ENCODE data around the gene TAP1. TPM values are rescaled to one million over a fixed set of nuclear protein-coding genes. Genes with fewer than 3 reads are reported as not detected.

TAP1 gene
- polyA plus RNA-seq, 1 experiment, result 80.4 TPM

DNA sequence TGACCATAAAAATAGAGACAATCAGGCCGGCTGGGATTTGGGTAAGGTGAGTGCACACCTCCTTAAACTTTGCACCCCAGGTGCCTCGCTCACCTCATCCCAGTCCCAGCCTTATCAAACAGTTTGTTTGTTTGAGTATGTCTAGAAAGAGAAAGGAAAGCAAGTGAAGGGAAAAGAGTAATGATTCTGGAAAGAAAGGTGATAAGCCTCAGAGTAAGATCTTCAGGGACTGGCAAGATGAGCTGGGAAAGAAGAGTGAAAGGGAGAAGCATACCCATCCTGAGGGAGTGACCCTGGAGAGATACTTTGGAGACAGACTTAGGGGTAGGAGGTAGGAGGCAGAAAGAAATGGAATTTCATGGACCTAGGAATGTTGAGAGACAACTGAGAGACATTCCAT lies 16.6 kb downstream of the TAP1 start:
- H3K27me3 ChIP-seq (ENCODE audit: control insufficient read depth, insufficient read depth, low read length), result no peaks in the 10 kb centered on the region
- TF ChIP-seq, protein P1, sequence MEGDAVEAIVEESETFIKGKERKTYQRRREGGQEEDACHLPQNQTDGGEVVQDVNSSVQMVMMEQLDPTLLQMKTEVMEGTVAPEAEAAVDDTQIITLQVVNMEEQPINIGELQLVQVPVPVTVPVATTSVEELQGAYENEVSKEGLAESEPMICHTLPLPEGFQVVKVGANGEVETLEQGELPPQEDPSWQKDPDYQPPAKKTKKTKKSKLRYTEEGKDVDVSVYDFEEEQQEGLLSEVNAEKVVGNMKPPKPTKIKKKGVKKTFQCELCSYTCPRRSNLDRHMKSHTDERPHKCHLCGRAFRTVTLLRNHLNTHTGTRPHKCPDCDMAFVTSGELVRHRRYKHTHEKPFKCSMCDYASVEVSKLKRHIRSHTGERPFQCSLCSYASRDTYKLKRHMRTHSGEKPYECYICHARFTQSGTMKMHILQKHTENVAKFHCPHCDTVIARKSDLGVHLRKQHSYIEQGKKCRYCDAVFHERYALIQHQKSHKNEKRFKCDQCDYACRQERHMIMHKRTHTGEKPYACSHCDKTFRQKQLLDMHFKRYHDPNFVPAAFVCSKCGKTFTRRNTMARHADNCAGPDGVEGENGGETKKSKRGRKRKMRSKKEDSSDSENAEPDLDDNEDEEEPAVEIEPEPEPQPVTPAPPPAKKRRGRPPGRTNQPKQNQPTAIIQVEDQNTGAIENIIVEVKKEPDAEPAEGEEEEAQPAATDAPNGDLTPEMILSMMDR (IDR thresholded peaks at IDR 0.05; ENCODE audit: insufficient read depth, low read depth, low read length), result no peak
- peaks cover 11% of the 10 kb centered on the region for H3K36me3 ChIP-seq (ENCODE audit: control insufficient read depth, insufficient read depth, low read length)
- ChIA-PET POLR2A (no interaction called here), CTCF (interaction anchor here (1.1 to 4.5 kb wide), 6 partner anchors 8 to 581 kb away, joined by 3 to 110 read pairs (median 27); partner anchors contain the start of genes PSMB9 and TAP1)
- no peak for DNase-seq (ENCODE audit: low read depth)
- no peak overlapping the region for H3K4me3 ChIP-seq (ENCODE audit: low read depth, low read length)

DNA sequence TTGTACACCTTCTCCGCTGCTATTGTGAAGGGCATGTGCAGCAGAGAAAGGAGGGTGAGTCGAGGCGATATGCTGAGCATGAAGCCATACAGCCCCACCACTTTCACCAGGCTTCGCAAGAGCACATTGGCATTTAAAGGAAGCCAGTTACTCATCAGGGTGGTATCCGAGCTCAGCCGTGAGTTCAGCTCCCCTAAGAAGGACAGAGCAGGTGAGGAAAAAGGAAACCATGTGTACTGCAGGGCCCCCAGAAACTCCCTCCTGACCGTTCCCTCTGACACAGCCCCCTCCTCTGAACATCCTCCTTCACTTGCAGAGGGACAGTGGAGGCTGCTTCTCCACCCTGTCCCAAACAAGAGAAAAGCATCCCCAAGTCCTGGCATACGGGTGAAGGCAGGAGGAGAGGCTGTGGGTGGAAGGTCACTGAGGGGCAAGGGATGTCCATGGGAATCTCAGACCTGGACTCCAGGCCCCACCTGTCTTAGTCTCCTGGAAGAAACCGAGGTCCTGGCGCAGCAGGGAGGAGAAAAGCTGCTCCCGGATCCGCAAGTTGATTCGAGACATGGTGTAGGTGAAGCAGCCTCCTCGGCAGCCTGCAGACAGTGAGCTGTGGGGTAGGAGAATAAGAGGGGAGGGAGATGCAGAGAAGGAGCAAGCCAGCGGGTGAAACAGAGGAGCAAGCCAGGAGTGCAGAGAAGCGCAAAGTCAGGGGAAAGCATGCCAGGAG lies 18.2 kb downstream of the TAP1 start:
- Histone ChIP-seq H3K36me3 (ENCODE audit: control insufficient read depth, insufficient read depth, low read length) (peaks cover 11% of the 10 kb centered on the region), H3K4me3 (ENCODE audit: low read depth, low read length) (no peak overlapping the region), H3K27me3 (ENCODE audit: control insufficient read depth, insufficient read depth, low read length) (no peaks in the 10 kb centered on the region)
- no peak for DNase-seq (ENCODE audit: low read depth)
- TF ChIP-seq, protein P1 (IDR thresholded peaks at IDR 0.05; ENCODE audit: insufficient read depth, low read depth, low read length), result no peak
- ChIA-PET POLR2A (no interaction called here), CTCF (interaction anchor here (0.6 to 1.3 kb wide), 4 partner anchors 14 to 586 kb away, joined by 3 read pairs; no protein-coding TSS in a partner anchor)

DNA sequence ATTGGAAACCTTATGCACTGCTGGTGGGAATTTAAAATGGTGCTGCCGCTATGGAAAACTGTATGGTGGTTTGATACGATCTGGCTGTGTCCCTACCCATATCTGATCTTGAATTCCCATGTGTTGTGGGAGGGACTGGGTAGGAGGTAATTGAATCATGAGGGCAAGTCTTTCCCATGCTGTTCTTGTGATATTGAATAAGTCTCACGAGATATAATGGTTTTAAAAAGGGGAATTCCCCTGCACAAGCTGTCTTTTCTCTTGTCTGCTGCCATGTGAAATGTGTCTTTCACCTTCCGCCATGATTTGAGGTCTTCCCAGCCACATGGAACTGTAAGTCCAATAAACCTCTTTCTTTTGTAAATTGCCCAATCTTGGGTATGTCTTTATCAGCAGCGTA lies 19.8 kb downstream of the TAP1 start:
- ChIA-PET POLR2A (no interaction called here), CTCF (interaction anchor here (1.4 to 1.9 kb wide), 2 partner anchors 14 to 35 kb away, joined by 5 to 9 read pairs; no protein-coding TSS in a partner anchor)
- H3K4me3 ChIP-seq (ENCODE audit: low read depth, low read length), result no peak overlapping the region
- no peaks in the 10 kb centered on the region for H3K27me3 ChIP-seq (ENCODE audit: control insufficient read depth, insufficient read depth, low read length)
- no peak for DNase-seq (ENCODE audit: low read depth)
- H3K36me3 ChIP-seq (ENCODE audit: control insufficient read depth, insufficient read depth, low read length), result peaks cover 18% of the 10 kb centered on the region
- TF ChIP-seq, protein P1 (IDR thresholded peaks at IDR 0.05; ENCODE audit: insufficient read depth, low read depth, low read length), result no peak

DNA sequence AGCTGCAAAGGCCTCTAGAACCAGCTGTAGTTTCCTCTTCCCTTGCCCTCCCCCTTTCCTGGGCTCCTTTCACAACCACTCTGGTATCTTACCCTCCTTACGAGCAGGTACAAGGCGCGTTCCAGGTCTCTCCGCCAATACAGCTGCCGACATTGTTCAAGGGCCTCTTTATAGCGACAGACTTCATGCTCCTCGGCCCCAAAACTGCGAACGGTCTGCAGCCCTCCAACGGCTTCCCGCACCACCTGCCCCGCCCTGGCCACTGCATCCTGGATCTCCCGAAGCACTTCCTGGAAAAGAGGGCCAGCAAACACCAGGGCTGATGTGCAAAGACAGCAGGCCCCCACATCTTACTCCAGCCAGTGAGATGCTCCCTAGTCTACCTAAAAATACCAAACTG lies 21.0 kb downstream of the TAP1 start:
- Histone ChIP-seq H3K36me3 (ENCODE audit: control insufficient read depth, insufficient read depth, low read length) (peaks cover 18% of the 10 kb centered on the region), H3K27me3 (ENCODE audit: control insufficient read depth, insufficient read depth, low read length) (no peaks in the 10 kb centered on the region), H3K4me3 (ENCODE audit: low read depth, low read length) (no peak overlapping the region)
- ChIA-PET CTCF (interaction anchor here (1.9 kb wide), 1 partner anchor 36 kb away, joined by 9 read pairs; no protein-coding TSS in a partner anchor), POLR2A (no interaction called here)
- TF ChIP-seq, protein P1 (IDR thresholded peaks at IDR 0.05; ENCODE audit: insufficient read depth, low read depth, low read length), result no peak
- DNase-seq (ENCODE audit: low read depth), result no peak

DNA sequence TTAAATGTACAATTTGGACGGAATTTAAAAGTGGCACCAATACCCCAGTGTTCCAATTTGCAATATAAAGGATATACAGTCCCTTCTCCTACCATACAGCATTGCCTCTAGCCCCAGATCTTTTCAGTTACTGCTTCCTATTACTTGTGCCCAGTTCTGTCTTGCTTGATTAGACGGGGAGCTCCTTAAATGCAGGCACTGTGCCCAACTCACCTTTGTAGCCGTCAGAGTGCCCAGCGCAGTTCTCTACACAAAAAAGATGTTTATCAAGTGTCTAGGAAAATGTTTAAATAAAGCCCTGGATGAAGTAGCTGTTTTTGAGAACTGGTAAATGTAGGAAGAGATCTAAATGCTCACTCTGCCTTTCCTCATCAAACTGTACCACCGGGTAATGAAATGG lies 22.6 kb downstream of the TAP1 start:
- TF ChIP-seq, protein P1 (IDR thresholded peaks at IDR 0.05; ENCODE audit: insufficient read depth, low read depth, low read length), result no peak
- POLR2A ChIA-PET, result no interaction called here
- Histone ChIP-seq H3K36me3 (ENCODE audit: control insufficient read depth, insufficient read depth, low read length) (peaks cover 18% of the 10 kb centered on the region), H3K4me3 (ENCODE audit: low read depth, low read length) (no peak overlapping the region), H3K27me3 (ENCODE audit: control insufficient read depth, insufficient read depth, low read length) (no peaks in the 10 kb centered on the region)
- CTCF ChIA-PET, result interaction anchor here (1.1 to 1.4 kb wide), 3 partner anchors 30 to 153 kb away, joined by 3 to 4 read pairs (median 3); no protein-coding TSS in a partner anchor
- no peak for DNase-seq (ENCODE audit: low read depth)

Measured in BJ (cell line).